LNCaP clone FGC (cell line): ENCODE results near the gene G3BP1.

Experiments used
- DNase-seq: peaks from one replicate; pipeline ENCODE4 v3.0.0-alpha.2; 2011; ENCODE audit warnings: low read depth
- H3K4me3 ChIP-seq: 2 replicates; pipeline ENCODE4 v1.5.1; 2011; ENCODE audit warnings: mild to moderate bottlenecking, low read depth, low read length, control low read depth
- CTCF ChIP-seq: IDR thresholded peaks from 2 replicates; pipeline ENCODE4 v1.5.1; 2012; ENCODE audit warnings: mild to moderate bottlenecking; ENCODE audit not compliant: control insufficient read depth, insufficient read depth; ENCODE audit errors: extremely low read depth

The G3BP1 gene

GRCh38 chr5:151751091-151751490 lies 20.7 kb upstream of the G3BP1 start:
- DNase-seq: no peak
- TF ChIP-seq CTCF: no peak

GRCh38 chr5:151751593-151751992 lies 20.2 kb upstream of the G3BP1 start:
- H3K4me3 ChIP-seq: no peak overlapping the region
- TF ChIP-seq CTCF: no peak
- no peak for DNase-seq

More at GRCh38 chr5:151751091-151751490, 20.7 kb upstream of the G3BP1 start:
- no peak overlapping the region for H3K4me3 ChIP-seq

- H3K4me3 ChIP-seq: no peak overlapping the region
- no peak for TF ChIP-seq CTCF
- no peak for DNase-seq
These were observed 16.4 kb upstream of the G3BP1 start for GRCh38 chr5:151755383-151755782.

GRCh38 chr5:151757233-151758140 lies 14.3 kb upstream of the G3BP1 start:
- peak; percentile 37 for DNase-seq
- no peak for TF ChIP-seq CTCF
- H3K4me3 ChIP-seq: peak overlapping the region; percentile 91

GRCh38 chr5:151758141-151758429 lies 13.7 kb upstream of the G3BP1 start:
- TF ChIP-seq CTCF: no peak
- DNase-seq: no peak
- H3K4me3 ChIP-seq: peak overlapping the region; percentile 91

- H3K4me3 ChIP-seq: peak within 1 kb of the TSS; percentile 91
- DNase-seq: peak; percentile 59
- no peak for TF ChIP-seq CTCF
These were observed 13.1 kb upstream of the G3BP1 start, which contains the start of gene ATOX1 for GRCh38 chr5:151758430-151759241. Gene ATOX1 (minus strand): TSS chr5:151758631. CDS start chr5:151758551, 80 bp downstream.

GRCh38 chr5:151764801-151765200 lies 7.0 kb upstream of the G3BP1 start:
- no peak for DNase-seq
- H3K4me3 ChIP-seq: no peak overlapping the region
- TF ChIP-seq CTCF: no peak
